HL-60/S4 treated with phorbol 12-myristate 13-acetate at 8.2 ng/mL for 4 days and 3 days (cell line): ENCODE results near the gene ATP2B2.
"Not testable (repeated sequence)": the region's sequence is repeated elsewhere in the genome, so short reads cannot be mapped to it uniquely, and the experiment has no call there.

ENCODE experiments used
- in situ Hi-C: fragments of 300-500 bp; cut with MboI; formaldehyde crosslinking; loops from 2 replicates; pipeline ENCODE4 v1.15.0; 2022; ENCODE audit warnings: low sequenced_read_pairs

ATP2B2 gene

GRCh38 chr3:10315101-10315500 lies 190.3 kb downstream of the ATP2B2 start:
- in situ Hi-C loops, result no loop called here

DNA sequence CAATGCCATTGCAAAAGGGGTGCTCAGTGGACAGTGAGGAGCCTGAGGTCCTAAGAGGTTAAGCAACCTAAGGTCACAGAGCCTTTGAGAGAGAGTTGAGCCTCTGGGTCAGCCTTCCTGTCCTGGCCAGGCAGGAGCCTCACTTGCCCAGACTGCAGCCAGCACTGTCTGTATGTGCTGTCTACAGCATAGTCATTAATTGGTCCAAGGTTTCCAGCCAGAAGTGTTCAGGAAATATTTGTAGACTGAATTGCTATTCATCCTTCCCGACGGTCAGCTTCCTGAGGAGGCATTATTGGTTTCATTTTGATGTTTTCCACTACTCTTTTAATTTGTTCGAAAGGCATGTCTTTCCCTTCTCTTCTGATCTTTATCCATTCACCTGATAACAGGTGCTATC lies 192.5 kb downstream of the ATP2B2 start:
- in situ Hi-C loops, result no loop called here

GRCh38 chr3:10312391-10312790 lies 193.0 kb downstream of the ATP2B2 start:
- in situ Hi-C loops, result no loop called here

- in situ Hi-C loops, result no loop called here
Observed at GRCh38 chr3:10311710-10312109, 193.7 kb downstream of the ATP2B2 start.

DNA sequence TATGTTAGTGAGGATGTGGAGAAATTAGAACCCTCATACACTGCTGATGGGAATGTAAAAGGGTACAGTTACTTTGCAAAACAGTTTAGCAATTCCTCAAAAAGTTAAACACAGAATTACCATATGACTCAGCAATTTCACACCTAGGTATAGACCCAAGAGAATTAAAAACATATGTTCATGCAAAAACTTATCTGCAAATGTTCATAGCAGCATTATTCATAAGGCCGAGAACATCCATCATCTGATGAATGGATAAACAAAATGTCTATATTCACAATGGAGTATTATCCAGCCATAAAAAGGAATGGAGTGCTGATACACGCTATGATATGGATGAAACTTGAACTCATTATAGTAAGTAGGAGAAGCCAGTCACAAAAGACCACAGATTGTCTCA lies 194.8 kb downstream of the ATP2B2 start:
- in situ Hi-C loops, result no loop called here

DNA sequence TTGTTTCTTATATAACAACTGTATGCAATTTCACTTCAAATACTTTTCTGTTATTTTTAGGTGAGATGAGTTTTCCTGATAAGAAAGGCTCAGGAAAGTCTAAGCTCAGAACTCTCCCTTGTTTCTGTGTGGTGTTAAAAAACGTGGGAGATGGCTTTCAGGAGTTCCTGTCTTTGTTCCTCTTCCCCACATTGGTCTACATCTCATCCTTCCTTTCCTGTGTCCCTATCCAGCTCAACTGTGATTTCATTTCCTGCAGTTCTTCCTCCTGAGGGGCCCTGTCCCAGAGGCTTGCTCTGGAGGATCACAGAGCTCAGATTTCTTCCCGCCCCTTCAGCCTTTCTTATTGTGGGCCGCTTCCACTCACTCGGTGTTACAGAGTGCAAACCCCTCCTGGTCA lies 195.7 kb downstream of the ATP2B2 start:
- in situ Hi-C loops, result no loop called here

DNA sequence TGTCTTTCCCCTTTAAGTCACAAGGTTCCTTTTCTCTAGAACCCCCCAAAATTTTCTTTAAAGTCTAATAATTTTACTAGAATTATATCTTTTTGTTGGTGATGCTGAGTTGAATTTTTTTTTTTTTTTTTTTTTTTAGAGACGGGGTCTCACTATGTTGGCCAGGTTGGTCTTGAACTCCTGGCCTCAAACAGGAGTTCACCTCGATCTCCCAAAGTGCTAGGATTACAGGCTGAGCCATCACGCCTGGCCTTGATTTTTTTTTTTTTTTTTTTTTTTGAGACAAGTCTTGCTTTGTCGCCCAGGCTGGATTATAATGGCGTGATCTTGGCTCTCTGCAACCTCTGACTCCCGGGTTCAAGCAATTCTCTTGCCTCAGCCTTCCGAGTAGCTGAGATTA lies 196.7 kb downstream of the ATP2B2 start:
- in situ Hi-C loops, result no loop called here

DNA sequence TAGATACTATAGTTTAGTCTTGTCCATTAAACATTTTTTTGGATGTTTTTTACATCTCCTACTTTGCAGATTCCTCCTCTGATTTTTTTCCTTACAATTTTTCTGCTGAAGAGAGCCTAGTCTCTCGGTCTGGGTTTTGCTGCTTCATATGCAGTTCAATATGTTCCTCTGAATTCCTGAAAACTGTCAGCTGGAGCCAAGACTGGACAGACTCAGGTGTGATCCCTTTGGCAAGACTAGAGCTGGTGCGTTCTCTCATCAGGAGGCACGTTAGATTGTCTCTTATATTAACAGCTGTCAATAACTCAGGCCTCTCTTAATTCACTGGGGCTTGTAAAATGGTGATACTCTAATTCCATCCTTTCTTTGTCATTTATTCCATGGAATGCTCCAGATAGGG lies 199.2 kb downstream of the ATP2B2 start:
- in situ Hi-C loops, result no loop called here

DNA sequence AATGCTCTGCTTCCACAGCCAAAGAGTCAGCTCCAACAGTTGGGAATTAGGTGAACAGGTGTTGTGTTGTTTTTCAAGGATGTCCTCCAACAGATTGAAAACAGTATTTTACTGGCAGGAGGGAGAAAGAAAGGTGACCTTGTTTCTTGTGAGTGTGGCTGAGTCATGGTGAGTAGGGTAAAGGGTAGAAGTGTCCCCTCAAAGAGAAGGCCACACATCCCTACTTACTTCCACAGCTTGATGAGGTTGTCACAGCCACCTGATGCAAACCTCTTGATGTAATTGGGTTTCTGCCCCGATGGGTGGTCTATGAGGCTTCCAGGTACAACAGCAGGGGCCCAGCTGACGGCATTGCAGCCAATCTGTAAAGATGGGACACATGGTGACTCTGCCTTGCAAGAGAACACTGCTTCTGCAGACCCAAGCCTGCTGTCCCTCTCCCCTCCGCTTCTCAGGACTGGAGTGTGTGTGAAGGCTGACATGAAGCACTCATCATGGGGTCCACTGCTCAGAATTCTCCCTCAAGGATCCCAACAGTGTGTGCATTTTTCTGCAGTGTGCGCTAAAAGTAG lies 200.0 kb downstream of the ATP2B2 start:
- in situ Hi-C loops, result no loop called here

GRCh38 chr3:10304905-10305304 lies 200.5 kb downstream of the ATP2B2 start:
- in situ Hi-C loops, result no loop called here

- in situ Hi-C loops, result no loop called here
Observed at GRCh38 chr3:10303785-10304184, 201.6 kb downstream of the ATP2B2 start.

DNA sequence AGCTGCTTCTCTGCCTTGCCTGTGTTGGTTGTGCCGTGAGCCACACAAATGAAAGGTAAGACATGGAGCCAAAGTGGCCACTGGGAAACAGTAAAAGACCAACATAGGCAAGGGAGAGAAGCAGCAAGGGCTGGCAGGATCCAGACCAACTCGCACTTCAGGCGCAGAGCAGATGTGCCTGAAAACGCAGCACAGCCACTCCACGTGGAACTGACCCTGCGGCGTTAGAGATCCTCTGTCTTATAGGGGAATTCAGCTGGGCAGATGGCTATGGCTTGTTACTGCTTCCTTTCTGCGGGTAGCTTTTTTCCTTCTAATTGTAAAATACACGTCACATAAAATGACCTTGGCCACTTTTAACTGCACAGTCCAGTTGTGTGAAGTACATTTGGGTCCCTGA lies 202.3 kb downstream of the ATP2B2 start:
- in situ Hi-C loops, result no loop called here

- in situ Hi-C loops, result no loop called here
Observed at GRCh38 chr3:10300087-10300486, 205.3 kb downstream of the ATP2B2 start.

DNA sequence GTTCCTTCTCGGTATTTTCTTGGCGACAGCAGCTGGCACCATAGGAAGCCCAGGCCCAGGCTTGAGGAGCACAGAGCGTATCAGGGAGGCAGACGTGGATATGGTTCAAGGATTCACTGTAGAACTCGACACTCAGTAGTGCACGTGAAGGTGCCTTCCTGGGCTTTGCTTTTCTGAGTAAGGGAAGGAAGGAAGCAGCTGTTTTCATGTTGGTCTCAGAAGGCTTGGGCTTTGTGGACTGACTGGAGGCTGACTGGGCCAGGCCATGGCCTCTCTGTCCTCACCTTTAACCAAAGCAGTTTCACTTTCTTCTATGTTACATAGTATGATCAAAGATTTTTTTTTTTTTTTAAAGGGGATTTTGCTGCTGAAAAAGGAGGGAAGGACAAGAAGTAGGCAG lies 205.7 kb downstream of the ATP2B2 start:
- in situ Hi-C loops, result no loop called here

DNA sequence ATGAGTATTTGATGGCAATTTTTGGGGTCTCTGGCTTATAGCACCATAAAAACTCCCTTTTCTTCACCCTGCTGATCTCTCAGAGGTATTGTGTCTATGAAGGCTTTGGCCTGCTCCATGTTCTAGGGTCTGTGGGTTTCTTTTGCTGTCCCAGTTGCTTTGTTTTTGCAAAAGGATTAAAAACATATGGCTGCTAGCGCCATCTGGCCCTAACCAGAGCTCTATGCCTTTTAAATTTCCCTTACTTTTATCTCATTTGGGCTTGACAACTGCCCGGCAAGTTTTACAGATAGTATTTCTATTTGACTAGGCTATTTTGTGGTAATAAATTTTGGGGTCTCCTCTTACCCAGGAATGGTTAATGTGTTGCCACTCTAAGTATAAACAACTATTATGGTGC lies 206.2 kb downstream of the ATP2B2 start:
- in situ Hi-C loops, result no loop called here

DNA sequence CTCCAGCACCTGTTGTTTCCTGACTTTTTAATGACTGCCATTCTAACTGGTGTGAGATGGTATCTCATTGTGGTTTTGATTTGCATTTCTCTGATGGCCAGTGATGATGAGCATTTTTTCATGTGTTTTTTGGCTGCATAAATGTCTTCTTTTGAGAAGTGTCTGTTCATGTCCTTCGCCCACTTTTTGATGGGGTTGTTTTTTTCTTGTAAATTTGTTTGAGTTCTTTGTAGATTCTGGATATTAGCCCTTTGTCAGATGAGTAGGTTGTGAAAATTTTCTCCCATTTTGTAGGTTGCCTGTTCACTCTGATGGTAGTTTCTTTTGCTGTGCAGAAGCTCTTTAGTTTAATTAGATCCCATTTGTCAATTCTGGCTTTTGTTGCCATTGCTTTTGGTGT lies 207.3 kb downstream of the ATP2B2 start:
- in situ Hi-C loops, result not testable (repeated sequence)

DNA sequence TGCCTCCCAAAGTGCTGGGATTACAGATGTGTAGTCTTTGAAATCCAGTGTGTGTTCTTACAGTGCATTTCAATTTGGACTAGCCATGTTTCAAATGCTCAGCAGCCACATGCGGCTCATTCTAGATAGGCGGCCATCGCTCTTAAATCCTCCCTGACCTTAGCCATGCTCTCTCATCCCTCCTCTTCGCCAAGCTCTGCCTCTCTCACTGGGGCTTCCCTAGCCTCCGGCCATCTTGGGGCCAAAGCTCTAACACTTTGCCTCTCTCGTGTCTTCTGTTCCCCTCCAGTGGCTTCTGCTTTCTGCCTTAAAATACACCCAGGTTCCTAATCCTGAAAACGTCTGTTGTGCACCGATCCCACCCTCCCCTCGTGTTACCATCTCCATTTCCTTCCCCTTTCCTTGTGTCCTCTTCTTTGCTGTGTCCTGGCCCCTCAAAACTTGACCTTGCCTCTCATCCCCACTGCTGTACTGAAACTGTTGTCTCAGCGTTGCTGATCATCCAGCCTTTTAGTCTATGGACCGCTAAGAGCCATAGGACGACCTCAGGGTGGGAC lies 211.3 kb downstream of the ATP2B2 start:
- in situ Hi-C loops, result no loop called here

DNA sequence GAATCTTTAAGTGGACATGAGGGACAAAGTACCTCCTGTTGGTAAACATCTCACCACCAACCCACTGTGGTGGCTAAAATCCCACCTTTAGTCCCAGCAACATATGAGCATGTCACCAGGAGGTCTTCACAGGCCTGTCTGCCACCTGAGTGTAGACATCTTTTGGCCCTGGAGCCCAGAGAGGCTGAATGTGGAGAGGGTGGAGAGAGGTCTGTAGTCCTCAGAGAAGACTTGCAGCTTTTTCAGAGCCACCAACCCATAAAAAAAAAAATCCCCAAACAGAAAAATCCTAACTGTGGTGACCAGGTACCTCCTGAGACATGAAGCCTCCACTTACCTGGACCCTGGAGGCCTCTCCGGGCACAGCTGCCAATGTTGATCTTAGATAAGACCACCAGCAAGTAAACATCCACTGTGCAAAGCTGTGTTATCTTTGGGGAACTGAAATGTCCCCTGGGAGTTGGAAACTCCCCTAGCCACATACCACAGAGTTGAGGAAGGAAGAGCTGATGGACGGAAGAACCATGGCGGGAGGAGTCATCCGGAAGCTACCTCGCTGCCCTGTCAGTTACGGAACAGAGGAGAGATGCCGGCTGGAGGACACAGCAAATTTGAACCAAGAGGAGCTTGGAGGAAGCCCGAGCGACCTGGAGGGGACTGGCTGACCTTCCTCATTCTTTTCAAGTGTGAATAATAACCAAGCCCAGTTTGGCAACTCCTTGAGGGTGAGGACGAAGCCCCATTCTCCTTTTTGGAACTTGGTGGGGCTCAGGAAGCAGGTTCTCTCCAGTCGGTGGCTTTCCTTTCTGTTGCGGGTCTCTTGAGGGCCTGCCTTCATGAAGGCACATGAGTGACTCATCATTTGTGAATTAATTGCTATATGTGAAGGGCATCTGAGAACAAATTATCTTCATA lies 212.6 kb downstream of the ATP2B2 start, which contains the start of gene GHRL:
GHRL (minus strand) TSS at position 443 of the 915 bp plus-strand sequence. CDS start 2,767 bp downstream, outside the sequence.
- in situ Hi-C loops, result no loop called here

- in situ Hi-C loops, result no loop called here
Observed at GRCh38 chr3:10291641-10292040, 213.7 kb downstream of the ATP2B2 start.

GRCh38 chr3:10290481-10291176 lies 214.8 kb downstream of the ATP2B2 start:
- in situ Hi-C loops, result no loop called here

DNA sequence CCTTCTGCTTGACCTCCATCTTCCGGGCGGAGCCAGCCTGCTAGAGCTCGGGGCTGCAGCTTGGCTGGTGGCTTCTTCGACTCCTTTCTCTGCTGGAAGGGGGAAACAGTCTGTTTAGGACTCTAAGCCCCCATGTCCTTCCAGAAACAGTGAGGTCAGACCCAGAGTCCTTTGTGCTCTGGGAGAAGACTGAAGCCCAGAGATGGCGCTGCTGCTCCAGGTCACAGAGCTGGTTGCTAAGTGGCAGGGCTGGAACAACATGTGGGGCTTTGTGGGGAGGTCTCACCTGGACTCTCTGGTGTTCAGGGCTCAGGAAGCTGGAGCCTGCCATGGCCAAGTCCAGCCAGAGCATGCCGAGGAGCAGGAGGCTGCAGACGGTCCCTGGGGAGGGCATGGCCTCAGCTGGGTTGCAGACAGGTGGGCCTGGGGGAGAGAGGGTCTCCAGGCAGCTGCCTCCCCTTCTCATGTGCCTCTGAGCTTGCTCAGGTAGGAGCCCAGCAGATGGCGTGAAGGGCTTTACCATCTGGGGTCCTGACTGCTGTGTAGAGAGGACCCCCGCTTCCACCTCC lies 215.5 kb downstream of the ATP2B2 start:
- in situ Hi-C loops, result no loop called here
